KBM-7 (cell line): ENCODE measurements around the gene CD244.

Experiments used
- DNase-seq: peaks from one replicate; pipeline ENCODE4 v3.0.0-alpha.2; 2015
- in situ Hi-C: fragments of 300-500 bp; cut with MboI; formaldehyde crosslinking; loops from 2 replicates; pipeline ENCODE4 v1.14.3; 2020; ENCODE audit warnings: low sequenced_read_pairs, low pct_unique_long_range_greater_than_20kb, mixed read lengths

The CD244 gene

GRCh38 chr1:160826546-160826945, 36.1 kb downstream of the CD244 start:
- DNase-seq, result no peak
- in situ Hi-C loops, result no loop called here

DNA sequence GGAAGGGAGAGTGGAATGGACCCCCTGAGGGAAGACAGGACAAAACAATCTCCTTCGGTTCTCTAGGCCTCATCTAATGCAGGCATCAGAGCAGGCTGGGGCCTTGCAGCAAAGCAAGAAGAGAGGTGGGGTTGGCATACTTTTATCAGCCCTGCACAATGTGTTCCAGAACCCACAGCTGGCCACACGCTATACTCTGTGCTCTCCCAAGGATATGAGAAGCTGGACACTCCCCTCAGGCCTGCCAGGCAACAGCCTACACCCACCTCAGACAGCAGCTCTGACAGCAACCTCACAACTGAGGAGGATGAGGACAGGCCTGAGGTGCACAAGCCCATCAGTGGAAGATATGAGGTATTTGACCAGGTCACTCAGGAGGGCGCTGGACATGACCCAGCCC, 39.4 kb downstream of the CD244 start:
- in situ Hi-C loops, result no loop called here
- DNase-seq, result no peak

DNA sequence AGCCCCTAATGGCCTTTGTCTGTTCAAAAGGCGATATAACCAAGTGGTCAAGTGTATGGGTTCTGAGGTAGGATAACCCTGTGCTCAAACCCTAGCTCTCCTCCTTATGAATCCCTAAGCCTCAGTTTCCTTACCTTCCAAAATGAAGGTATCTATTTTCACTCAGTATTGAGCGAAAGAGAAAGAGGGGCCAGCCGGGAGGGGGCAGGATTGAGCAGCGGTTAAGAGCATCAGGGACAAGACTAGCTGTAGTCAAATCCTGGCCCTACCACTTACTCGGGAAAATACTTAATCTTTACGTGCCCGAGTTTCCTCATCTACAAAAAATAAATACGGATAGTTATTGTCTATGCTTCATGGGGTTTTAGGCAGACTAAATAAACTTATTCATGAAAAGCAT, 41.1 kb downstream of the CD244 start:
- in situ Hi-C loops, result no loop called here
- no peak for DNase-seq

- DNase-seq, result no peak
- in situ Hi-C loops, result no loop called here
These were observed 43.5 kb downstream of the CD244 start for GRCh38 chr1:160819186-160819585.

GRCh38 chr1:160818207-160818937, 44.3 kb downstream of the CD244 start:
- no peak for DNase-seq
- in situ Hi-C loops, result no loop called here

DNA sequence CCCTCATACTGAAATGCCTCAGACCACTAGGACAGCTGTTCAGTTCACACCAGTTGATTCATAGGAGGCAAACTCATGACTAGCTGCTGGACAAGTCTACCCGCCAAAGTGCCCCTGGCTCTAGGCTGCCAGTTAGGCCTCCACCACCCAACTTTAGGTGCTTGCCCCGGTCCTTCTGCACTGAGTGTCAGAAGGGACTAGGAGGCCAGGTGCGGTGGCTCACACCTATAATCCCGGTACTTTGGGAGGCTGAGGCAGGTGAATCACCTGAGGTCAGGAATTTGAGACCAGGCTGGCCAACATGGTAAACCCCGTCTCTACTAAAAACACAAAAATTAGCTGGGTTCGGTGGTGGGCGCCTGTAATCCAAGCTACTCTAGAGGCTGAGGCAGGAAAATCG, 47.8 kb downstream of the CD244 start:
- DNase-seq, result no peak
- in situ Hi-C loops, result no loop called here

DNA sequence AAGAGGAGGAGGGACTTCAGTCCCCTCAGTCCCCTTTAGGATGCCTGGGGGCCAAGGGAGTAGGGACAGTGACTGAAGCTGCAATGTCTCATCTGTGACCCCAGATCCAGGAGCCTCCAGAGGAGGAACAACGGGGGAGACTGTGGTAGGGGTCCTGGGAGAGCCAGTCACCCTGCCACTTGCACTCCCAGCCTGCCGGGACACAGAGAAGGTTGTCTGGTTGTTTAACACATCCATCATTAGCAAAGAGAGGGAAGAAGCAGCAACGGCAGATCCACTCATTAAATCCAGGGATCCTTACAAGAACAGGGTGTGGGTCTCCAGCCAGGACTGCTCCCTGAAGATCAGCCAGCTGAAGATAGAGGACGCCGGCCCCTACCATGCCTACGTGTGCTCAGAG, 48.4 kb downstream of the CD244 start:
- DNase-seq, result no peak
- in situ Hi-C loops, result no loop called here

- in situ Hi-C loops, result no loop called here
- DNase-seq, result no peak
These were observed 49.5 kb downstream of the CD244 start for GRCh38 chr1:160813215-160813614.

- in situ Hi-C loops, result no loop called here
- no peak for DNase-seq
These were observed 51.5 kb downstream of the CD244 start for GRCh38 chr1:160811147-160811546.

GRCh38 chr1:160810486-160810885, 52.2 kb downstream of the CD244 start:
- in situ Hi-C loops, result no loop called here

GRCh38 chr1:160808289-160808688, 54.4 kb downstream of the CD244 start:
- in situ Hi-C loops, result no loop called here

More at GRCh38 chr1:160810486-160810885, 52.2 kb downstream of the CD244 start:
- DNase-seq, result no peak

GRCh38 chr1:160807738-160808137, 54.9 kb downstream of the CD244 start:
- in situ Hi-C loops, result no loop called here
- DNase-seq, result no peak

More at GRCh38 chr1:160808289-160808688, 54.4 kb downstream of the CD244 start:
- no peak for DNase-seq

DNA sequence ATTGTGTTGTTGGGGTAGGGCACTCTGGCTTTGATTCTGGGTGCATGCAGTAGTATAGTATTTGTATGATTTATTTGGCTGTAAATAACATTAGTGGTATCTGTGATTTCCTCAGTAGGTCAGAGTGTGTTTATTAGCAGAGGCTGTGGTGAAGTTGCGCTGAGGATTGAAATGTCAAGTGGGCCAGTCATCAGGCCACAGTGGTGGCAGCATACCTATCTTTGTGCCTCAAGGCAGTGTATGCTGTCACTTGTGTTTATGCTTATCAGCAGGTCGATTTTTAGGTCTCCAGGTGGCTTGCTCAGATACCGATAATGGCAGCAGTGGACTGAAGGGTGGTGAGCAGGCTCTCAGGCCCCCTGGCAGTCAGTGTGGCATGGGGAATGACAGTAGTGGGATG, 55.4 kb downstream of the CD244 start:
- no peak for DNase-seq
- in situ Hi-C loops, result no loop called here

DNA sequence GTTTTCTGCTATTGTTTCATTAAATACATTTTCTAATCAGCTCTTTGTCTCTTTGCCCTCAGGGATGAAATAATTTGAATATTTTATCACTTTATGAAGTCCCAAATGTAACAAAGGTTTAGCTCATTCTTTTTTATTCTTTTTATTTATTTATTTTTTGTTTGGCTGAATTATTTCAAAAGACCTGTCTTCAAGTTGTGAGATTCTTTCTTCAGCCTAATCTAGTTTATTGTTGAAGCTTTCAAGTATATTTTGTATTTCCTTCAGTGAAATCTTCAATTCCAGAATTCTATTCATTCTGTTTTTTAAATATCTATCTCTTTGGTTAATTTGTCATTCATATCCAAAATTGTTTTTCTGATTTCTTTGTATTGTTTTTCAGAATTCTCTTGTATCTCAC, 55.9 kb downstream of the CD244 start:
- in situ Hi-C loops, result no loop called here
- no peak for DNase-seq

- no peak for DNase-seq
- in situ Hi-C loops, result no loop called here
These were observed 56.5 kb downstream of the CD244 start for GRCh38 chr1:160806109-160806665.

- in situ Hi-C loops, result no loop called here
- no peak for DNase-seq
These were observed 60.7 kb downstream of the CD244 start for GRCh38 chr1:160801836-160802580.

- peak; percentile 24 for DNase-seq
- in situ Hi-C loops, result no loop called here
These were observed 61.9 kb downstream of the CD244 start for GRCh38 chr1:160800645-160801408.

DNA sequence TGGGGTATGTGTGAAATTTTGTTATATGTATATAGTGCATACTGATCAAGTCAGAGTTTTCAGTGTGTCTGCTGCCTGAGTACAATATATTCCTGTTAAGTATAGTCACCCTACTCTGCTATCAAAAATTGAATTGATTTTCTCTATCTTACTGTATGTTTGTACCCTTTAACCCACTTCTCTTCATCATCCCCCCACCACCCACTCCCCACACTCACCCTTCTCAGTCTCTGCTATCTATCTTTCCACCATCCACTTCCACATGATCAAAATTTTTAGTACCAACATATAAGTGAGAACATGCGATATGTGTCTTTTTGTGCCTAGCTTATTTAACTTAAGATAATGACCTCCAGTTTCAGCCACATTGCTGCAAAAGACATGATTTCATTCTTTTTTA, 62.5 kb downstream of the CD244 start:
- in situ Hi-C loops, result no loop called here
- DNase-seq, result no peak

DNA sequence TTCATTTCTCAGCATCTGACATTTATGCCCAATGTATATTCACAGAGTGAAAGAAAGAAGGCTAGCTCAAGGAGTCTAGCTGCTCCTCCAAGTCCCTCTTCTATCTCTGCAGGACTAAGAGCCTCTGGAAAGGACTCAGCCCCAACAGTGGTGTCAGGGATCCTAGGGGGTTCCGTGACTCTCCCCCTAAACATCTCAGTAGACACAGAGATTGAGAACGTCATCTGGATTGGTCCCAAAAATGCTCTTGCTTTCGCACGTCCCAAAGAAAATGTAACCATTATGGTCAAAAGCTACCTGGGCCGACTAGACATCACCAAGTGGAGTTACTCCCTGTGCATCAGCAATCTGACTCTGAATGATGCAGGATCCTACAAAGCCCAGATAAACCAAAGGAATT, 63.0 kb downstream of the CD244 start:
- no peak for DNase-seq
- in situ Hi-C loops, result no loop called here

- DNase-seq, result no peak
- in situ Hi-C loops, result no loop called here
These were observed 64.2 kb downstream of the CD244 start for GRCh38 chr1:160798439-160798838.
